ENCODE data around the gene UCN. TPM values are rescaled to one million over a fixed set of nuclear protein-coding genes. Genes with fewer than 3 reads are reported as not detected.
A peak's percentile ranks its signal among the peaks of the same experiment; 100 is the strongest.
"Not testable (repeated sequence)": the region's sequence is repeated elsewhere in the genome, so short reads cannot be mapped to it uniquely, and the experiment has no call there.

The UCN gene
- total RNA-seq, 1 experiment from 2014 or later, result 1.3 TPM

GRCh38 chr2:27275211-27276150 is 32.8 kb downstream of the UCN start, which contains the start of gene DNAJC5G:
DNAJC5G (plus strand) TSS chr2:27275433; CDS start chr2:27276729, 1,296 bp downstream.
- Histone ChIP-seq H3K4me3 (no peak within 1 kb of the TSS), H3K9me3 (no peaks in the 10 kb centered on the region), H3K36me3 (no peaks in the 10 kb centered on the region), H3K27me3 (no peaks in the 10 kb centered on the region)
- DNase-seq, result no peak

- H3K36me3 ChIP-seq, DNase-seq, H3K9me3 ChIP-seq, H3K27me3 ChIP-seq, H3K4me3 ChIP-seq: not testable (repeated sequence)
Observed at GRCh38 chr2:27272537-27273522, 35.4 kb downstream of the UCN start.

- H3K4me3 ChIP-seq, result no peak overlapping the region
- no peak for DNase-seq
- no peaks in the 10 kb centered on the region for H3K36me3 ChIP-seq
- H3K9me3 ChIP-seq, result no peaks in the 10 kb centered on the region
- no peaks in the 10 kb centered on the region for H3K27me3 ChIP-seq
Observed at GRCh38 chr2:27271631-27272340, 36.5 kb downstream of the UCN start.

GRCh38 chr2:27270670-27271069 is 37.6 kb downstream of the UCN start:
- Histone ChIP-seq H3K9me3 (no peaks in the 10 kb centered on the region), H3K27me3 (peaks cover under 1% of the 10 kb centered on the region; the same call in 1 of the 2 replicates), H3K4me3 (no peak overlapping the region), H3K36me3 (no peaks in the 10 kb centered on the region)
- DNase-seq, result no peak

GRCh38 chr2:27270131-27270530 is 38.1 kb downstream of the UCN start:
- no peaks in the 10 kb centered on the region for H3K36me3 ChIP-seq
- H3K4me3 ChIP-seq, result no peak overlapping the region
- DNase-seq, result no peak
- H3K27me3 ChIP-seq, result peaks cover 6% of the 10 kb centered on the region
- H3K9me3 ChIP-seq, result no peaks in the 10 kb centered on the region

- H3K36me3 ChIP-seq, DNase-seq: not testable (repeated sequence)
- peaks cover 24% of the 10 kb centered on the region for H3K27me3 ChIP-seq
Observed at GRCh38 chr2:27268296-27268695, 39.9 kb downstream of the UCN start.

GRCh38 chr2:27265536-27265870 is 42.7 kb downstream of the UCN start:
- Histone ChIP-seq H3K9me3 (no peaks in the 10 kb centered on the region), H3K27me3 (peaks cover 45% of the 10 kb centered on the region), H3K4me3 (no peak overlapping the region), H3K36me3 (no peaks in the 10 kb centered on the region)
- no peak for DNase-seq

More at GRCh38 chr2:27268296-27268695, 39.9 kb downstream of the UCN start:
- not testable (repeated sequence) for H3K9me3 ChIP-seq, H3K4me3 ChIP-seq

GRCh38 chr2:27264753-27265535 is 43.3 kb downstream of the UCN start:
- H3K9me3 ChIP-seq, result no peaks in the 10 kb centered on the region
- peak; percentile 58 for DNase-seq
- no peaks in the 10 kb centered on the region for H3K36me3 ChIP-seq
- H3K4me3 ChIP-seq, result peak overlapping the region; percentile 17; the same call in 1 of the 2 replicates
- peaks cover 45% of the 10 kb centered on the region for H3K27me3 ChIP-seq

- H3K9me3 ChIP-seq, result no peaks in the 10 kb centered on the region
- H3K4me3 ChIP-seq, result peak overlapping the region; percentile 17; the same call in 1 of the 2 replicates
- no peak for DNase-seq
- no peaks in the 10 kb centered on the region for H3K36me3 ChIP-seq
- H3K27me3 ChIP-seq, result peaks cover 45% of the 10 kb centered on the region
Observed at GRCh38 chr2:27264253-27264752, 43.9 kb downstream of the UCN start.

- Histone ChIP-seq H3K4me3 (peak overlapping the region; percentile 38; the same call in 1 of the 2 replicates), H3K9me3 (no peaks in the 10 kb centered on the region), H3K36me3 (no peaks in the 10 kb centered on the region), H3K27me3 (peaks cover 45% of the 10 kb centered on the region)
- no peak for DNase-seq
Observed at GRCh38 chr2:27263287-27264252, 44.7 kb downstream of the UCN start.

- Histone ChIP-seq H3K27me3 (peaks cover 45% of the 10 kb centered on the region), H3K9me3 (no peaks in the 10 kb centered on the region), H3K36me3 (no peaks in the 10 kb centered on the region), H3K4me3 (peak within 1 kb of the TSS; percentile 38)
- DNase-seq, result no peak
Observed at GRCh38 chr2:27262379-27263286, 45.6 kb downstream of the UCN start, which contains the start of gene SLC30A3. SLC30A3 (minus strand) TSS chr2:27263047; CDS start chr2:27262906, 141 bp downstream.

GRCh38 chr2:27261926-27262298 is 46.3 kb downstream of the UCN start:
- peaks cover 45% of the 10 kb centered on the region for H3K27me3 ChIP-seq
- H3K4me3 ChIP-seq, result no peak overlapping the region

GRCh38 chr2:27261241-27261925 is 46.9 kb downstream of the UCN start:
- no peak overlapping the region for H3K4me3 ChIP-seq
- no peak for DNase-seq
- no peaks in the 10 kb centered on the region for H3K9me3 ChIP-seq
- H3K27me3 ChIP-seq, result peaks cover 45% of the 10 kb centered on the region
- H3K36me3 ChIP-seq, result no peaks in the 10 kb centered on the region

More at GRCh38 chr2:27261926-27262298, 46.3 kb downstream of the UCN start:
- DNase-seq, result no peak
- Histone ChIP-seq H3K36me3 (no peaks in the 10 kb centered on the region), H3K9me3 (no peaks in the 10 kb centered on the region)
